Body of pancreas (tissue), 4 donors: ENCODE results near the gene UBE2V1.

Experiments
- POLR2A ChIP-seq, 3 donors: fragments of 450-650 bp; IDR thresholded peaks; one replicate each; pipeline ENCODE4 v1.6.1; 2016; ENCODE audit warnings: antibody characterized with exemption in 3 of 3, mild to moderate bottlenecking in 2 of 3
- TF ChIP-seq, protein P1 (sequence below), 7 experiments: fragments of 450-650 bp in 4 of 7; fragments of 200-600 bp in 3 of 7; sonication (generic) in 3 of 7; IDR thresholded peaks; one replicate each; pipeline ENCODE4 v1.5.1; 2016 to 2019; ENCODE audit warnings: antibody characterized with exemption in 7 of 7

GRCh38 chr20:50146214-50146613 lies 33.3 kb upstream of the UBE2V1 start:
- TF ChIP-seq, protein P1, sequence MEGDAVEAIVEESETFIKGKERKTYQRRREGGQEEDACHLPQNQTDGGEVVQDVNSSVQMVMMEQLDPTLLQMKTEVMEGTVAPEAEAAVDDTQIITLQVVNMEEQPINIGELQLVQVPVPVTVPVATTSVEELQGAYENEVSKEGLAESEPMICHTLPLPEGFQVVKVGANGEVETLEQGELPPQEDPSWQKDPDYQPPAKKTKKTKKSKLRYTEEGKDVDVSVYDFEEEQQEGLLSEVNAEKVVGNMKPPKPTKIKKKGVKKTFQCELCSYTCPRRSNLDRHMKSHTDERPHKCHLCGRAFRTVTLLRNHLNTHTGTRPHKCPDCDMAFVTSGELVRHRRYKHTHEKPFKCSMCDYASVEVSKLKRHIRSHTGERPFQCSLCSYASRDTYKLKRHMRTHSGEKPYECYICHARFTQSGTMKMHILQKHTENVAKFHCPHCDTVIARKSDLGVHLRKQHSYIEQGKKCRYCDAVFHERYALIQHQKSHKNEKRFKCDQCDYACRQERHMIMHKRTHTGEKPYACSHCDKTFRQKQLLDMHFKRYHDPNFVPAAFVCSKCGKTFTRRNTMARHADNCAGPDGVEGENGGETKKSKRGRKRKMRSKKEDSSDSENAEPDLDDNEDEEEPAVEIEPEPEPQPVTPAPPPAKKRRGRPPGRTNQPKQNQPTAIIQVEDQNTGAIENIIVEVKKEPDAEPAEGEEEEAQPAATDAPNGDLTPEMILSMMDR (IDR thresholded peaks at IDR 0.05) = no peak
- no peak for TF ChIP-seq POLR2A (IDR thresholded peaks at IDR 0.05)
